Raji (cell line): ENCODE data around the gene EIF4B.

Experiments used
- POLR2A ChIP-seq: IDR thresholded peaks from 2 replicates; pipeline ENCODE4 v1.6.1; 2011; ENCODE audit warnings: low read depth, low read length, control low read depth; ENCODE audit not compliant: insufficient read depth

EIF4B gene

GRCh38 chr12:53059434-53060063 lies 53.3 kb downstream of the EIF4B start:
- no peak for TF ChIP-seq POLR2A

DNA sequence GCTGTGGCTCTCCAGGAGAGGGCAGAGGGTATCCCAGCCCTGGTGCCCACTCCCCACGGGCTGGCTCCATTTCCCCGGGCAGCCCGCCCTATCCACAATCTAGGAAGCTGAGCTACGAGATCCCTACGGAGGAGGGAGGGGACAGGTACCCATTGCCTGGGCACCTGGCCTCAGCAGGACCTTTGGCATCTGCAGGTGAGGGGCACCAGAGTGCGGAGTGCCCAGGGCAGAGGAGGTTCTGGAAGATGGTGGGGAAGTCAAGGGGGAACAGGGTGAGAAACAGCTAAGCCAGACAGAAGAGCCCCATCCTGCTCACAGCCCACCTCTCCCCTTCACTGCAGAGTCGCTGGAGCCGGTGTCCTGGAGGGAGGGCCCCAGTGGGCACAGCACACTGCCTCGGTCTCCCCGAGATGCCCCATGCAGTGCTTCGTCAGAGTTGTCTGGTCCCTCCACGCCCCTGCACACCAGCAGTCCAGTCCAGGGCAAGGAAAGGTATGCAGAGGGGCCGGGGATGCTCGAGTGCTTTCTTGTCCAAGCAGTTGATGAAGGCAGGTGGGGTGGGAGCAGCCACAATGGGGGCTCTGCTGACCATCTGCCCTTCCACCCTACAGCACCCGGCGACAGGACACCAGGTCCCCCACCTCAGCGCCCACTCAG lies 53.9 kb downstream of the EIF4B start:
- TF ChIP-seq POLR2A: no peak

DNA sequence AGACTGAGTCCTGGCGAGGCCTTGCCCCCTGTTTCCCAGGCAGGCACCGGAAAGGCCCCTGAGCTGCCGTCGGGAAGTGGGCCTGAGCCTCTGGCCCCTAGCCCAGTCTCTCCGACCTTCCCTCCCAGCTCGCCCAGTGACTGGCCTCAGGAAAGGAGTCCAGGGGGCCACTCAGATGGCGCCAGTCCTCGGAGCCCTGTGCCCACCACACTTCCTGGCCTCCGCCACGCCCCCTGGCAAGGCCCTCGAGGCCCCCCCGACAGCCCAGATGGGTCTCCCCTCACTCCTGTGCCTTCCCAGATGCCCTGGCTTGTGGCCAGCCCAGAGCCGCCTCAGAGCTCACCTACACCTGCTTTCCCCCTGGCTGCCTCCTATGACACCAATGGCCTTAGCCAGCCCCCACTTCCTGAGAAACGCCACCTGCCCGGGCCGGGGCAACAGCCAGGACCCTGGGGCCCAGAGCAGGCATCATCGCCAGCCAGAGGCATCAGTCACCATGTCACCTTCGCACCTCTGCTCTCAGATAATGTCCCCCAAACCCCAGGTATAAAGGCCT lies 54.5 kb downstream of the EIF4B start:
- no peak for TF ChIP-seq POLR2A

GRCh38 chr12:53061404-53062010 lies 55.3 kb downstream of the EIF4B start:
- TF ChIP-seq POLR2A: no peak

DNA sequence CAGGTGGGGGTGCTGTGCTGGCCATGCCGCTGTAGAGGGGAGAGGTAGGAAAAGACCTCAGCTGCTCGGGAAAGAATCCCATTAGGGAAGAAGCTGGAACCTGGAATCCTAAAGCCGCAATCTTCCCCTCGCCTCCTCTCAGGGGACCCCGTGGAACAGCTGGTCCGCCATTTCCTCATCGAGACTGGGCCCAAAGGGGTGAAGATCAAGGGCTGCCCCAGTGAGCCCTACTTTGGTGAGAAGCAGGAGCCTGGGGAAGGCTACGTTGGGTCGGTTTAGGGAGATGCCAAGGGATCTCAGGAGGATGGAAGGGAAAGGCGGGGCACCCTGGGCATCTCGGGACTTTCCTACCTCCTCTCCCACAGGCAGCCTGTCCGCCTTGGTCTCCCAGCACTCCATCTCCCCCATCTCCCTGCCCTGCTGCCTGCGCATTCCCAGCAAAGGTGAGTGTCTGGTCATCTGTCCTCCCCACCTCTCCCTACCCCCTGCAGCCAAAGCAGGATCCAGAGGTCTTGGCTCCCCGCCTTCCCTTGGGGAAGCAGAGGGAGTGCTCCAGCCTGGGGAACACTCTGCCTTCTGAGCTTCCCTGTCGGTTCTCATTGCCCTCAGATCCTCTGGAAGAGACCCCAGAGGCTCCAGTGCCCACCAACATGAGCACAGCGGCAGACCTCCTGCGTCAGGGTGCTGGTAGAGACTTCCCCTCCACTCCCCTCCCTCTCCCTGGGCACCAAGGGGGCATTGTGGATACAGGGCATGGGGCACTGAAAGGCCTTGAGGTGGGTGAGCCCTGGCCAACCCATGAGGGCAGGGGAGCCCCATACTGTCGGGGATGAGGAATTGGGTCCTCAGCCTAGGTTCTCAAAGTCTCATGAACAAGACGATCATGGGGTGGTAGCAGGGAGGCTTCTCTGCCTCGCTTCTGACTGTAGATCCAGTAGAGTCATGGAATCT lies 56.0 kb downstream of the EIF4B start:
- TF ChIP-seq POLR2A: no peak

- TF ChIP-seq POLR2A: no peak
Observed at GRCh38 chr12:53062977-53063707, 56.9 kb downstream of the EIF4B start.

DNA sequence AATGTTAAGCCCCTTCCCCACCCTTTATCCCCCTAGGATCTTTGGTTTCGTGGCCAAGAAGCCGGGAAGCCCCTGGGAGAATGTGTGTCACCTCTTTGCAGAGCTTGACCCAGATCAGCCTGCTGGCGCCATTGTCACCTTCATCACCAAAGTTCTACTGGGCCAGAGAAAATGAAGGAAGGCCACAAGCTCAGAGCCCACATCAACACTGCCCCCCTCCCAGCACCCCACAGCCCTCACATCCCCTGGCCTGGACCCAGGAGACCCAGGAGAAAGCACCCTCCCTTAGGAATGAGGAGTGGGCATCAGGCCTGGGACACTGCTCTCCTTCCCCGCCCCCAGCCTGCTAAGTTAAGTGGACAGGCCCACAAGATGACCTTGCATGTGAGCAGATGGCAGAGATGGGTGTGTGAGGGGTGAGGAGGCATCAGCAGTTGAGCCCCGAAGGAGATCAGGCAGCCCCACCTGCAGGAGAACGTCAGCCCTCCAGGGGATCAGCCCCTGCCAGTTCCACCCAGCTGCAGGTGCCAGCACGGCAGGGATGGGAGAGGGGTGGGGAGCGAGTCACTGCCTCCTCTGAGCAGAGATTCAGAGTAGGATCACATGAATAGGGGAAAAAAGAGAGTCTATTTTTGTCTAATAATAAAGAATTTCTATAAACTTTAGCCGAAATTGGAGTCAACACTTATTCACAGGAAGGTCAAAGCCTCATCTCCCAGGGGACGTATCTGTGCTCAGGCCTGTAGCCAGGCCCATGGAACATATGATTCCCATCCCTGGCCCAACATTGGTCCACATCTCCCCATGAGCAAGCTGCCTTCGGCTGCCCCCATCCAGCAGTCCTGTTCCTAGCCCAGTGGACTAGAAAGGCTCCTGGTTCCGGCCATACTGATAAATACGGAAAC lies 57.7 kb downstream of the EIF4B start:
- TF ChIP-seq POLR2A: no peak

- TF ChIP-seq POLR2A: no peak
Observed at GRCh38 chr12:53064613-53065436, 58.6 kb downstream of the EIF4B start.

DNA sequence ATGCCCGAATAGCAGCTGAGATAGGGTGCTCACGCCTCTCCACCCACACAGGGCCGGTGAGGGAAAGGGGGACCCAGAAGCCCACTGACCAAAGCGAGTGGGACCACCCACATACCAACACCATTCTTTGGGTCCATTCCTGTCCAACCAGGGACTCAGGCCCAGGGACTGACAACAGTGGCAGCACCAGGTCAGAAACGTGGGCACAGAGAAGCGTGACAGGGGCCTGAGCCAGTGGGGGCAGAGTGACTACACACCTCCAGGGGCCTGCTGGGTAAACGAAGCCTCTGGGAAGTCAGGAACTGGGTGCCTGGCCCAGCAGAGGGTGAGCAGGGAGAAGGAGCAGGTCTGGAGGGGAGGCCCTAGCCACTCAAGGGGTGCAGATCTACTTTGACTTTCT lies 59.2 kb downstream of the EIF4B start:
- TF ChIP-seq POLR2A: no peak

GRCh38 chr12:53065975-53066931 lies 60.0 kb downstream of the EIF4B start:
- no peak for TF ChIP-seq POLR2A
